NCI-H2196 treated with DMSO at 0.1 percent for 48 hours (cell line): Measurements from ENCODE around the gene KRTAP7-1.

Experiments used
- DNase-seq: peaks from one replicate; lab custom pipeline; 2025; ENCODE audit not compliant: unreplicated experiment; lab: John Stamatoyannopoulos, UW

Gene KRTAP7-1

GRCh38 chr21:30829659-30830058, at the start of gene KRTAP7-1:
TSS of gene KRTAP7-1 (minus strand) at chr21:30829759. CDS start at chr21:30829698, 61 bp downstream.
- no peak for DNase-seq

- no peak for DNase-seq
These were observed 45.0 kb upstream of the KRTAP7-1 start for GRCh38 chr21:30874526-30874925.

GRCh38 chr21:30847627-30848500, 18.3 kb upstream of the KRTAP7-1 start:
- DNase-seq: no peak

- no peak for DNase-seq
These were observed 13.4 kb upstream of the KRTAP7-1 start for GRCh38 chr21:30842990-30843389.

- no peak for DNase-seq
These were observed 9.7 kb upstream of the KRTAP7-1 start for GRCh38 chr21:30839304-30839703.

GRCh38 chr21:30838536-30838935, 9.0 kb upstream of the KRTAP7-1 start:
- DNase-seq: no peak

- DNase-seq: no peak
These were observed 1.7 kb upstream of the KRTAP7-1 start for GRCh38 chr21:30831194-30831765.

- no peak for DNase-seq
These were observed 10.5 kb downstream of the KRTAP7-1 start for GRCh38 chr21:30818837-30819610.

- DNase-seq: no peak
These were observed 16.4 kb downstream of the KRTAP7-1 start, which contains the start of gene KRTAP8-1 for GRCh38 chr21:30813174-30813573. TSS of gene KRTAP8-1 (minus strand) at chr21:30813274. CDS start at chr21:30813220, 54 bp downstream.

- DNase-seq: no peak
These were observed 29.0 kb downstream of the KRTAP7-1 start for GRCh38 chr21:30800605-30801004.

GRCh38 chr21:30793581-30794314, 35.8 kb downstream of the KRTAP7-1 start:
- DNase-seq: no peak

- DNase-seq: no peak
These were observed 50.3 kb downstream of the KRTAP7-1 start for GRCh38 chr21:30779249-30779648.
